GM19452 (cell line): ENCODE results near the gene GALE.
A peak's percentile ranks its signal among the peaks of the same experiment; 100 is the strongest.
"Not testable (repeated sequence)": the region's sequence is repeated elsewhere in the genome, so short reads cannot be mapped to it uniquely, and the experiment has no call there.

ENCODE experiments used
- ATAC-seq: cut with Tn5 transposase; IDR thresholded peaks from one replicate; pipeline ENCODE4 v1.9.1; 2021; ENCODE audit not compliant: unreplicated experiment

GALE gene

DNA sequence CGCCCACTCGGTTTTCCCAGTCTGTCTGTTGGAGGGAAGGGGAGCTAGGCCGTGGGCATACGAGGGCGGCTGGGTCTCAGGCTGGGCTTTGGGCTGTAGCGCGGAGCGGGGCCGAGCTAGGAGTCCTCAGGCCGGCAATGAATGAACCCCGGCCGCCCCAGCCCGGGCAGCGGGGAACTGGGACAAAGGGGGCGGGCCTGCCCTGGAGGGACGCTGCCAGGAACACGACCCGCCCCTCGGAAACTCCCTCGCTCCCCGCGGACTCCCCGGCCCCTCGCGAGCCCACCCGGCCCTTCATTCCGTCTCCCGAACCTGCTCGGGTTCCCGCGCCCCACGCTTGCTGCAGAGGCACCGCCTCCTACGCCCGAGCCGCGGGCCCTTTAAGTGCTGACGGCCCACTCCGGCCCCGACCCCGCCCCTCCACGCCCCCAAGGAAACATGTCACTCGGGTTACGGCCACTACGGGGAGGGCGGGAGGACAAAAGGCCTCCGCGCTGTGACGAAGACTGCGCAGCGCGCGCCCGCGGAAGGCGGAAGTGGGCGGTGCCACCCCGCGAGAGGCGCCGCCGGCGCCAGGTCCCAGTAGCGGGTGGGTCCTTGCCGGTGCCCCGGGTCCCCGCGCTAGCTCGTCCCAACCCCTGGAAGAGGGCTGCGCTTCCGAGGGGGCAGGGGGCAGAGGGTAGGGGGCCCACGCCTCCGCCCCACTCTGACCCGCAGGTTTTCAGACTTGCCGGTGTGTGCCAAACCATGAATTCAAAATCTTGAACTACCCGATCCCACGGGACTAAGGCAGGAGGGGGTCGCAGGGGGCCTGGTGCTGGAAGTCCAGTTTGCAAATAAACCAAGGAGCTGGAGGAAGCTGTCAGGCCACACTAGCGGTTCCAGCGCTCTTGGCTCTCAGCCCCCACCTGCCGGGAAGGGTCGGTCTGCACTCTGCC is at the start of gene GALE:
TSS of gene GALE (minus strand) at position 355 of the 938 bp plus-strand sequence. CDS start 1,747 bp downstream, outside the sequence.
- ATAC-seq, result peak; percentile 75

DNA sequence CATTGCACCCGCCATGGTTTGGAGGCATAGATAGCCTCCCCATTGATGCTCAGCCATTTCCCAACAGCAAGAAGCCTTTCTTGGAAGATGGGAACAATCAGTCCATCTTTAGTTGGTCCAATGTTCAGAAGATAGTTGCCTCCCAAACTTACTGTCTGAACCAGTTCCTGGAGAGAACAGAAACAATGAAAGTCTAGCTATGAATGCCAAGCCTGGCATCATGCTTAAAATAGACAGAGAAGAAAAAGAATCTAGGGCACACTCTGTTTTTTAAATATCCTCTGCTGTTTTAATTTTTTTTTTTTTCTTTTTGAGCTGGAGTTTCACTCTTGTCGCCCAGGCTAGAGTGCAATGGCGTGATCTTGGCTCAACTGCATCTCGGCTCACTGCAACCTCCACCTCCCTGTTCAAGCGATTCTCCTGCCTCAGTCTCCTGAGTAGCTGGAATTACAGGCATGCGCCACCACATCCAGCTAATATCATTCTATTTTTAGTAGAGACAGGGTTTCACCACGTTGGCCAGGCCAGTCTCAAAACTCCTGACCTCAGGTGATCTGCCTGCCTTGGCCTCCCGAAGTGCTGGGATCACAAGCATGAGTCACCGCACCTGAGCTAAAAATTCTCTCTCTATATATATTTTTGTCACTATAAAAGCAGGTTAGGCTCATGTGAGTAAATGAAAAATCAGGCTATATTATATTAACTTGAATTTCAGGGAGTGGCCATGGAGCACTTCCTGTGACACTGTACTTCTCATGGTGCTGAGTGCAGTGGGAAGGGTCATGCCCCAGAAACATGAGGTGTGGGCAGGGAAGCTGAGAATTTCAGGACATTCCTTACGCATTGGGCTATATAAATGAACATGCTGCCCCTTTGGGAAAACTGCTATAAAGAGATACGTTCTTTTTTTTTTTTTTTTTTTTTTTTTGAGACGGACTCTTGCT is 48.4 kb upstream of the GALE start:
- ATAC-seq, result no peak

DNA sequence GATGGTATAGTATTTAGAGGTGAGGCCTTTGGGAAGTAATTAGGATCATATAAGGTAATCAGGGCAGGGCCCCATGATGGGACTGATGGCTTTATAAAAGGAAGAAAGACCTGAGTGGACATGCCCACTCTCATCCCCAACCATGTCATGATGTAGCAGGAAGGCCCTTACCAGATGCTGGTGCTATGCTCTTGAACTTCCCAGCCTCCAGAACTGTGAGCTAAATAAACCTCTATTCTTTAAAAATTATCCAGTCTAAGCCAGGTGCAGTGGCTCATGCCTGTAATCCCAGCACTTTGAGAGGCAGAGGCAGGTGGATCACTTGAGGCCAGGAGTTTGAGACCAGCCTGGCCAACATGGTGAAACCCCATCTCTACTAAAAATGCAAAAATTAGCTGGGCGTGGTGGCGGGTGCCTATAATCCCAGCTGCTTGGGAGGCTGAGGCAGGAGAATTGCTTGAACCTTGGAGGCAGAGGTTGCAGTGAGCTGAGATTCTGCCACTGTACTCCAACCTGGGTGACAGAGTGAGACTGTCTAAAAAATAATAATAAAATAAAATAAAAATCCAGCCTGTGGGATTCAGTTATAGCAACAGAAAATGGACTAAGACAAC is 47.0 kb upstream of the GALE start:
- ATAC-seq, result not testable (repeated sequence)

DNA sequence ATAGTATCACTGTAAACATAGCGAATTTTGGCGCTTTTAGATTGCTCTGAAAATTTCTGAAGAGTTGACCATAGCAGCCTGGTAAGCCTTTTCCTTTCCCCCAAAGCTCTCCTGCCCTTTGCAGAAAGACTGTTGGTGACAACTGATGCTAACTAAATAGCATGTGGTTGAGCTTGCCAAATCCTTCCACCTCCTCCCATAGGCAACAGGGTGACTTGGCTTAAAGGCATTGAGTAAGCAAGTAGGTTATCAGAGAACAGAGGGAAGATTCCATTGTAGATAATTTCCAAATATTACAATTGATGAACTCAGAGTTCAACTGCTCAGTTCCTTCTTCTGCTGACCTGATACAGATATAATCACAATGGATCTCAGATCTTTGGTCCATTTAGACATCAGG is 44.6 kb upstream of the GALE start:
- no peak for ATAC-seq

DNA sequence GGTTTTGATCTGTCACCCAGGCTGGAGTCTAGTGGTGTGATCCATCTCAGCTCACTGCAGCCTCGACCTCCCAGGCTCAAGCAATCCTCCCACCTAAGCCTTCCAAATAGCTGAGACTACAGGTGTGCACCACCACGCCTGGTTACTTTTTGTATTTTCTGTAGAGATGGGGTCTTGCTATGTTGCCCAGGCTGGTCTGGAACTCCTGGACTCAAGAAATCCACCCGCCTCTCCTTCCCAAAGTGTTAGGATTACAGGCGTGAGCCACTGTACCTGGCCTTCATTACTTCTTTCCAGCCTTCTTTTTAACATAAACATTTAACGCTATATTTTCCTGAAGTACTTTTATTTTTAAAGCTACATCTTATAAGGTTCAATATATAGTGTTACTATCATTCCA is 43.1 kb upstream of the GALE start:
- ATAC-seq, result no peak

DNA sequence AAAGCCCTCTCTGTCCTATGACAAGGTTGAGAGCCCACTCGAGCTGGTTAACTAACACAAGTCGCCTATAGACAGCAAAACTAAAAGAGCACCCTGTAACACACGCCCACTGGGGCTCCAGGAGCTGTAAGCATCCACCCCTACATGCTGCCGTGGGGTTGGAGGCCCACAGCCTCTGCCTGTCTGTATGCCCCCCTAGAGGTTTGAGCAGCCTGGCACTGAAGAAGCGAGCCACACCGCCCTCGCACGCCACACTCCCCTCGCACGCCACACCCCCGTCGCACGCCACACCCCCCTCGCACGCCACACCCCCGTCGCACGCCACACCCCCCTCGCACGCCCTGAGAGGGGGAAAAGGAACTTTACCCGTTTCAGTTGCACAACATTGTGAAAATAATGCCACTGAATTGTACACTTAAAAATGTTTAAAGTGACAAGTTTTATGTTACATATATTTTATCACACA is 37.9 kb upstream of the GALE start:
- ATAC-seq, result no peak

DNA sequence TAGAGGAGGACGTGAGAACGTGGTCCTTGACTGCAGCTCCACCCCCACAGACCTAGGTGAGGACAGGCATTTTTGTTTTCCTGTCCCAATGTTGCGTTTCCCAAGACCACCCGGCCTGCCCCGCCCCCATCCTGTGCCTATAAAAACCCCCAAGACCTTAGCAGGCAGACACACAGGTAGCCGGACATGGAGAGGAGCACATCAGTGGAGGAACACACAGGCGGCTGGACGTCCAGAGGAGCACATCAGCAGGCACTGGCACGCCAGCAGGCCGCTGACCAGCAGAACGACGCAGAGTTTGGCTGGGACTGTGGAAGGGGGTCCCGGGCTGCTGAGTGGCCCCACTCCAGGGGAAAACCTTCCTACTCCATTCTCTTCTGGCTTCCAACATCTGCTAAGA is 37.4 kb upstream of the GALE start:
- ATAC-seq, result no peak

DNA sequence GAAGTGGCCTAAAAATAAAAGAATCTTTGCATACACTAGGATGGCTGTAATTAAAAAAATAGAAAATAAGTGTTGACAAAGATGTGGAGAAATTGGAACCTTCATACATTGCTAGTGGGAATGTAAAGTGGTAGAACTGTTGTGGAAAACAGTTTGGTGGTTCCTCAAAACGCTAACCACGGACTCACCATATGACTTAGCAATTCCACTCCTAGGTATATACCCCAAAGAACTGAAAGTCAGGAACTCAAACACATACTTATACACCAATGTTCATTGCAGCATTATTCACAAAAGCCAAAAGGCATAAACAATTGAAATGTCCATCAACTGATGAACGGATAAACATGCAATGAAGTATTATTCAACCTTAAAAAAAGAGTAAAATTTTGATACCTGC is 35.5 kb upstream of the GALE start:
- ATAC-seq, result no peak

DNA sequence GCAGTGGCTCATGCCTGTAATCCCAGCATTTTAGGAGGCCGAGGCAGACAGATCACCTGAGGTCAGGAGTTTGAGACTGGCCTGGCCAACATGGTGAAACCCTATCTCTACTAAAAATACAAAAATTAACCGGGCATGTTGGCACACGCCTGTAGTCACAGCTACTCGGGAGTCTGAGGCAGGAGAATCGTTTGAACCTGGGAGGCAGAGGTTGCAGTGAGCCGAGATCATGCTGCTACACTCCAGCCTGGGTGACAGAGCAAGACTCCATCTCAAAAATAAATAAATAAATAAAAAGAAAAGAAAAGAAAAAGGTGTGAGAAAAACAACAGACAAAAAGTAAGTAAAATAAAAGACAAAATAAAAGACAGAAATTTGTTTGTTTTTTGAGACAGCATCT is 33.6 kb upstream of the GALE start:
- not testable (repeated sequence) for ATAC-seq

DNA sequence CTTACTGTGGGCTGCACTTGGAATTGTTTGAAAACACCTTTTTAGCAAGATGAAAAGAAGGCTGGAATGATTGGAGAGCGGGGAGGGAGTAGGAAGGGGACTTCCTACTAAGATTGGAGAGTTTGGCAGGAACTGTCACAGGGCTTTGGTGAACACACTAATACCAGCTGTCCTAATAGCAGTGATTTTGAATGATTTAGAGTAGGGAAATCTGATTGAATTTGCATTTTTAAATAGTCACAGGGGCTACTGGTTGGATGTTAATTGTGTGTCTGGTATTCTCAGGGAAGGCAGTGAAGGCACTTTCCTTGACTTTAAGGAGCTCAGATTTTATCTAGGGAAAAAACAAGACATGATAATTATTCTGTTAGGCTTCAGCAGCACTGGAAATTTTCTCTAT is 27.2 kb upstream of the GALE start:
- ATAC-seq, result no peak

DNA sequence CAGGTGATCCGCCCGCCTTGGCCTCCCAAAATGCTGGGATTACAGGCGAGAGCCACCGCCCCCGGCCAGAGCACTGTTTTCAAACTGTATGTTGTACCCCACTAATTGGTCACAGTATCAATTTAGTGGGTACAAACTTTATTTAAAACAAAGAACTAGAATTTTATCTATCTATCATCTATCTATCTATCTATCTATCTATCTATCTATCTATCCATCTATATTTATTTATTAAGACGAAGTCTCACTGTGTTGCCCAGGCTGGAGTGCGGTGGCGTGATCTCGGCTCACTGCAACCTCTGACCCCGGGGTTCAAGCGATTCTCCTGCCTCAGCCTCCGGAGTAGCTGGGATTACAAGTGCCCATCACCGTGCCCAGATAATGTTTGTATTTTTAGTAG is 26.0 kb upstream of the GALE start:
- ATAC-seq, result not testable (repeated sequence)

DNA sequence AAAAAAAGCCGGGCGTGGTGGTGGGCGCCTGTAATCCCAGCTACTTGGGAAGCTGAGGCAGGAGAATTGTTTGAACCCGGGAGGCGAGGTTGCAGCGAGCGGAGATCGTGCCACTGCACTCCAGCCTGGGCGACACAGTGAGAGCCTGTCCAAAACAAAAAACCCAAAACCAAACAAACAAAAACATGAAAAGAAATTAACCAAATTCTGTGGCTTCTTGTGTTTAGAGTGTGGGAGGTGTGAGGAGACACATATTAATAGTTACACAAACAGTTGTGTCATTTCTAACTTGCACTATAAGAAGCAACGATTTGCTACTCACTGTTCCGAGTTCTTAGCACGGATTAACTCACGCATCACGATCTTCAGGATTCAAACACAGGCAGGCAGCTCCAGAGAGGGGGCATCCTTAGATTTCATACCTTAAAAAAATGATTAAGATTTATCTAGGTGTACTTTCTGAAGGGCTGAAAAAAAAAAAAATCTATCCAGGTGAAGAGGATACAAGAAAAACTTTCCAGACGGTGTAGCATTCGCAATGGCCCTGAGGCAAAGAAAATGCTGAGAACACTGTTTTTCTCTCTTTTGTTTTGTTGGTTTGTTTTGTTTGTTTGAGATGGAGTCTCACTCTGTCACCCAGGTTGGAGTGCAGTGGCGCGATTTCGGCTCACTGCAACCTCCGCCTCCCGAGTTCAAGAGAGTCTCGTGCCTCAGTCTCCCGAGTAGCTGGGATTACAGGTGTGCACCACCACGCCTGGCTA is 25.4 kb upstream of the GALE start:
- ATAC-seq, result no peak

DNA sequence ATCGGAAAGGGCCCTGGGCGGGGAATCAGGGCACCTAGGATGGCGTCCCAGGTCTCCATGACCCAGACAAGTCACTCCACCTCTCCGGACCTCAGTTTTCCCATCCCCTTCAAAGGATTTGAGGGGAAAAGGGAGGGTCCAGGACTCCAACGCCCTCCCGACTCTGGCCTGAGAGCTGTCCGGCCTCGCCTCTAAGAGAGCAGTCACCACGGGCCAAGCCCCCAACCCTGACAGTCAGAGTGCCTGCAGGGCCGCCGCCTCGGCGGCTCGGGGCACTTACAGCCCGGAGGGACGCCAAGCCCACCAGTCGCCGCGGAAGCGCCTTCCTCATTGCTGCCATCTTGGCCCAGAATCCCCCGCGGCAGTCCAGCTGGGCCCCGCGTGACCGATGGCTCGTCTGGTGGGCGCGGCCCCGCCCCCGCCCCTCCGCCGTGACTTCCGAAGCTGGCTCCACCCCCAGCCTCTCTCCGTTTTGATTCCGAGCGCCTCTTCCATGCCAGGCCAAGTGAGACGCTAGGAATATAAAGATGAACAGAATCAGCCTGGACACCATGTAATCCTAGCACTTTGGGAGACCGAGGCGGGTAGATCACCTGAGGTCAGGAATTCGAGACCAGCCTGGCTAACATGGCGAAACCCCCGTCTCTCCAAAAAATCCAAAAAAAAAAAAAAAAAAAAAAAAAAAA is 24.7 kb upstream of the GALE start, which contains the start of gene HMGCL:
TSS of gene HMGCL (minus strand) at position 354 of the 686 bp plus-strand sequence. CDS start at position 340, 14 bp downstream.
- peak; percentile 69 for ATAC-seq

DNA sequence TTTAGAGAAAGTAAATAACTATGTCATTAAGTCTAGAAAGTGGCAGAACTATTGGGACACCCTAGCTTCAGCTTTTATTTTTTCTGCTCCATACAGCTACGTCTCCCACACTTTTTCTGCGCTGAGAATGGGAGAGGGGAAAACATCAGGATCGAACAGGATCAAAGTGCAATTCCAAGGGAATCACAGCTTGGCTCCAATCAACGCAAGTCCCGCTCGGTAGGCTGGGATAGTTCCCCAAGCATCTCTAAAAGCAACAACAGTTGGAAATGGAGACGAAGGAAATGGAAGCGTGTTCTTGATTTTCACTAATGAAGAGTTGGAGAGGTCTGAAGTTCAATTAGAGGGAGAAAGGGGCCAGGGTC is 24.1 kb upstream of the GALE start:
- ATAC-seq, result no peak

DNA sequence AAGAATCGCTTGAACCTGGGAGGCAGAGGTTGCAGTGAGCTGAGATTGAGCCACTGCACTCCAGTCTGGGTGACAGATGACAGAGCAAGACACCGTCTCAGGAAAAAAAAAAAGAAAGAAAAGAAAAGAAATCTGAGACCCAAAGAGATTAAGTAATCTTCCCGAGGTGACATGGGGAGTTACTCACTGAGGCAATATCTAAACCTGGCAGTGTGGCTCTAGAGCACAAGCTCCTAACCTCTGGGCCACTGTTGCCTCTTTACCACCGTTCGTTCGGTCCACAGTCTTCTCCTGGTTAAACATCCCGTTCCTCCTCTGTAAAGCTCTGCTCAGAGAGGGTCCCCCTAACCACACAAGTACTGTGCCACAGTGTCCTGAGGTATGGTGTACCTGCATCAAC is 23.2 kb upstream of the GALE start:
- no peak for ATAC-seq

DNA sequence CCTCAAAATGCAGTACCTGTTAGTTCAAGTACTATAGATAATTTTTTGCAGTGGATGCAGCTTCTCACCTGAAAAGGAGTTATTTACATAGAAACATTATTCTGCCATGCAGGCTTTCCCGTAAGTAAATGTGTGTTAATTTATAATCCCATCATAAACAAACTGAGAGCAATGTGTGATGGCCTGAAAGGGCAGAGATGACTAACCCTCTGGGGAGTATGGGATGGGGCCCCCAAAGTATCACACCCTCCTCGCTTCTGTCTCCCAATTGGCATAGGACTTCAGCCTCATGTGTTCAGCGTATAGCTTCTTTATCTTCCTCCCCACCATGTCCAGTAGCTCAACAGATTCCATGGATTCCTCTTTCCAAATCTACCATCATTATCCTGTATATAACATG is 17.1 kb upstream of the GALE start:
- ATAC-seq, result no peak

DNA sequence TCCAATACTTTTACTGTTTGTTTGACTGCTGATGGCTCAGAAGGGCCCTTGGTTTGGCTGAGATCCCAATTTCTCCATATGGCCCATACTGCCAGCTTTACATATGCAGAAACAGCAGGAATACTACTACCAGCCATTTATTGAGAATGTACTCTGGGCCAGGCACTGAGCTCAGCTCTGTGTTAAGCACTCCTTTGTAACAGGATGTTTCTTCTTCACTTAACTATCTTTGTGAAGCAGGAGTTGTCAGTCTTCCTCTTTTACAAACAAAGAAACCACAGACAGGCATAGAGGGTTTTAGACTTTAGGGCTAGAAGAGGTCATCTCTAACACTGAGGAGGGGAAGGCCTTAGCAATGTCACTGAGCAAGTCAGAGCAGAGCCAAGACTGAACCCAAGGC is 16.4 kb upstream of the GALE start:
- no peak for ATAC-seq

DNA sequence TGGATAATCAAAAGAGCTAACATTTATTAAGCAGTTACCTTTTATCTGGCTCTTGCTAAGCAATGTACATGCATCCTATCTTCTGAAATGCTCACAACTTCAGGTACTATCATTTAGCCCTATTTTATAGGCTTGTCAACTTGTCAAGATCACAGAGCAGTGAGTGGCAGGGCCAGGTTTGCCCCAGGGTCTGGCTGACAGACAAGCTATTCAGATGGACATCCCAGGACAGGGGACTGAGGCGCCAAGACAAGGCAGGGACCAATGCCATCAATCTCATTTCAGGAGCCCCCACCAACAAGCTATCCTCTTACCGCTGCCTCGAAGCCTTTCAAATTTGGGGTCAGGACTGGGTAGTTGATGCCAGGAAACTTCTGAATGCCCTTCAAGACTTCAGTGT is 15.8 kb upstream of the GALE start:
- ATAC-seq, result no peak

DNA sequence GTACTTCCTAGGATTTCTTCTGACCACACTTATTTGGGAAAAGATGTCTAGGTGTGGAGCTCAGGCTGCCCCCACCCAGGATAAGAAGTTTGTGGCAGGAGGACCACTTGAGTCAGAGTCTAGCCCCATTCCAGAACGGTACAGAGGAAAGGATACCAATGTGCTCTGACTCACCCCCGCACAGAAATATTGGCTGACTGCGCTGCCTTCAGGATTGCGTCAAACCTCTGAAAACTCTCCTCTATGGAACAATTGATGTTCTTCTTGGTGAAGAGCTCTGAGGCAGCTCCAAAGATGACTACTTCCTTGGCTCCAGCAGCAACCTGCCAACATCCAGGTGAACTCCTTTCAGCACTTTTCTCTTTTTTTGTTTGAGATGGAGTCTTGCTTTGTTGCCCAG is 13.5 kb upstream of the GALE start:
- no peak for ATAC-seq
